ENCODE results near the gene R3HDM2. TPM values are rescaled to one million over a fixed set of nuclear protein-coding genes. Genes with fewer than 3 reads are reported as not detected.

R3HDM2 gene
- total RNA-seq, 2 donors from 2014 or later = 82.7 to 116 TPM

DNA sequence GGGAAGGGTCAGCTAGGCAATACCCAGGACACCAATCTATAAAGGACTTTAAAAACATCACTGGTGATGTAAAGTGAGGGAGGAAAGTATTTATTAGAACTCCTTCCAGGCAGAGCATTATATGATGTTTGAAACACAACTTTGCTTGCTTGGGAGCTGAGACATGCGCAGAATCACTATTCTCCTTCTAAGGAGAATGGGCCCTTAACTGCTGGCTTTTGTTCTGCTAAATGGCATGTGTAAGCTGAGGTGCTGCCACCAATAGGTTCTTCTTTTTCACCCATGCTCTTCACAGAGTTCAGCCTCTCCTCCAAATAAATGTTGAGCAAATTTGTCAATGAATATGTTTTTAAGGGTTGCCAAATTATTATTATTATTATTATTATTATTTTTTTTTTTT, 183.8 kb downstream of the R3HDM2 start:
- peaks cover 4% of the 10 kb centered on the region for H3K36me3 Mint-ChIP-seq (ENCODE audit: low read depth)
- no peaks in the 10 kb centered on the region for H3K4me1 ChIP-seq (ENCODE audit: control insufficient read depth, insufficient read depth, low read length)
- no peak overlapping the region for H3K9ac ChIP-seq (ENCODE audit: extremely low read depth, low read length, poor library complexity, severe bottlenecking)
- no peaks in the 10 kb centered on the region for H3K9me3 ChIP-seq (ENCODE audit: control insufficient read depth, low read length)
- no peak overlapping the region for H3K4me3 Mint-ChIP-seq
- peaks cover 28% of the 10 kb centered on the region for H3K27me3 Mint-ChIP-seq (ENCODE audit: insufficient read depth)
- TF ChIP-seq, protein P1, sequence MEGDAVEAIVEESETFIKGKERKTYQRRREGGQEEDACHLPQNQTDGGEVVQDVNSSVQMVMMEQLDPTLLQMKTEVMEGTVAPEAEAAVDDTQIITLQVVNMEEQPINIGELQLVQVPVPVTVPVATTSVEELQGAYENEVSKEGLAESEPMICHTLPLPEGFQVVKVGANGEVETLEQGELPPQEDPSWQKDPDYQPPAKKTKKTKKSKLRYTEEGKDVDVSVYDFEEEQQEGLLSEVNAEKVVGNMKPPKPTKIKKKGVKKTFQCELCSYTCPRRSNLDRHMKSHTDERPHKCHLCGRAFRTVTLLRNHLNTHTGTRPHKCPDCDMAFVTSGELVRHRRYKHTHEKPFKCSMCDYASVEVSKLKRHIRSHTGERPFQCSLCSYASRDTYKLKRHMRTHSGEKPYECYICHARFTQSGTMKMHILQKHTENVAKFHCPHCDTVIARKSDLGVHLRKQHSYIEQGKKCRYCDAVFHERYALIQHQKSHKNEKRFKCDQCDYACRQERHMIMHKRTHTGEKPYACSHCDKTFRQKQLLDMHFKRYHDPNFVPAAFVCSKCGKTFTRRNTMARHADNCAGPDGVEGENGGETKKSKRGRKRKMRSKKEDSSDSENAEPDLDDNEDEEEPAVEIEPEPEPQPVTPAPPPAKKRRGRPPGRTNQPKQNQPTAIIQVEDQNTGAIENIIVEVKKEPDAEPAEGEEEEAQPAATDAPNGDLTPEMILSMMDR (conservative IDR thresholded peaks at IDR 0.05) = no peak
- H3K27ac ChIP-seq (ENCODE audit: low read depth, low read length) = no peak overlapping the region
- H3K9me3 Mint-ChIP-seq = no peaks in the 10 kb centered on the region
- no peak overlapping the region for H3K4me3 ChIP-seq (ENCODE audit: low read length)
- peaks cover 11% of the 10 kb centered on the region for H3K4me1 Mint-ChIP-seq
- 67% methylated on average over 1 of the region's 1 CpG; no CpG with 5 or more reads in 1 of the 2 experiments for WGBS, 2 experiments (ENCODE audit: insufficient coverage in 1 of 2, insufficient read length in 1 of 2)
- no peak overlapping the region for H3K27ac Mint-ChIP-seq
- peak; percentile 71 for DNase-seq
- H3K36me3 ChIP-seq (ENCODE audit: control insufficient read depth, insufficient read depth, low read length) = no peaks in the 10 kb centered on the region
- peaks cover 21% of the 10 kb centered on the region for H3K27me3 ChIP-seq (ENCODE audit: control insufficient read depth, insufficient read depth, low read length, poor library complexity, severe bottlenecking)

DNA sequence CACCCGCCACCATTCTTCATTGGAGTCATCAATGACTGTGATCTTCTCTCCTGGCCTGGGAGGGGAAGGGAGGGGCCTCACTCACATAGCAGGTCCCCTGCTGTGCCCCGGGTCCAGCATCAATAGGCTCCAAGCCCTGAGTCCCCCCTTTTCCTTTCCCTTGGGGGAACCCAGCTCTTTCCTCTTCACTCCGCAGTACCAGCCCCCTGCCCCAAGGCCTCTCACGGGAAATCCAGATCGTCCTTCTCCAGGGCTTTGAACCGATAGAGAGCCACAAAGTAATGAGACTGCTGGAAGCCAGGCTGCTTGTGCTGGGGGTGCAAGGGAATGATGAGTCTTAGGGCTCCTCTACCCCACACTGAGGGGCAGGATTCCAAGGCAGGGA, 186.5 kb downstream of the R3HDM2 start:
- no peaks in the 10 kb centered on the region for H3K9me3 Mint-ChIP-seq
- no peaks in the 10 kb centered on the region for H3K9me3 ChIP-seq (ENCODE audit: control insufficient read depth, low read length)
- H3K4me3 ChIP-seq (ENCODE audit: low read length) = no peak overlapping the region
- no peak overlapping the region for H3K27ac Mint-ChIP-seq
- H3K4me1 Mint-ChIP-seq = peaks cover 23% of the 10 kb centered on the region
- H3K4me3 Mint-ChIP-seq = no peak overlapping the region
- no peaks in the 10 kb centered on the region for H3K36me3 ChIP-seq (ENCODE audit: control insufficient read depth, insufficient read depth, low read length)
- no peak overlapping the region for H3K27ac ChIP-seq (ENCODE audit: low read depth, low read length)
- H3K27me3 Mint-ChIP-seq (ENCODE audit: insufficient read depth) = peaks cover 55% of the 10 kb centered on the region
- TF ChIP-seq, protein P1 (conservative IDR thresholded peaks at IDR 0.05) = no peak
- H3K4me1 ChIP-seq (ENCODE audit: control insufficient read depth, insufficient read depth, low read length) = no peaks in the 10 kb centered on the region
- DNase-seq = peak; percentile 57
- no peak overlapping the region for H3K9ac ChIP-seq (ENCODE audit: extremely low read depth, low read length, poor library complexity, severe bottlenecking)
- peaks cover 48% of the 10 kb centered on the region for H3K27me3 ChIP-seq (ENCODE audit: control insufficient read depth, insufficient read depth, low read length, poor library complexity, severe bottlenecking)
- H3K36me3 Mint-ChIP-seq (ENCODE audit: low read depth) = peaks cover 4% of the 10 kb centered on the region
- WGBS, 2 experiments (ENCODE audit: insufficient coverage in 1 of 2, insufficient read length in 1 of 2) = 78% methylated on average over 6 of the region's 6 CpGs; no CpG with 5 or more reads in 1 of the 2 experiments

DNA sequence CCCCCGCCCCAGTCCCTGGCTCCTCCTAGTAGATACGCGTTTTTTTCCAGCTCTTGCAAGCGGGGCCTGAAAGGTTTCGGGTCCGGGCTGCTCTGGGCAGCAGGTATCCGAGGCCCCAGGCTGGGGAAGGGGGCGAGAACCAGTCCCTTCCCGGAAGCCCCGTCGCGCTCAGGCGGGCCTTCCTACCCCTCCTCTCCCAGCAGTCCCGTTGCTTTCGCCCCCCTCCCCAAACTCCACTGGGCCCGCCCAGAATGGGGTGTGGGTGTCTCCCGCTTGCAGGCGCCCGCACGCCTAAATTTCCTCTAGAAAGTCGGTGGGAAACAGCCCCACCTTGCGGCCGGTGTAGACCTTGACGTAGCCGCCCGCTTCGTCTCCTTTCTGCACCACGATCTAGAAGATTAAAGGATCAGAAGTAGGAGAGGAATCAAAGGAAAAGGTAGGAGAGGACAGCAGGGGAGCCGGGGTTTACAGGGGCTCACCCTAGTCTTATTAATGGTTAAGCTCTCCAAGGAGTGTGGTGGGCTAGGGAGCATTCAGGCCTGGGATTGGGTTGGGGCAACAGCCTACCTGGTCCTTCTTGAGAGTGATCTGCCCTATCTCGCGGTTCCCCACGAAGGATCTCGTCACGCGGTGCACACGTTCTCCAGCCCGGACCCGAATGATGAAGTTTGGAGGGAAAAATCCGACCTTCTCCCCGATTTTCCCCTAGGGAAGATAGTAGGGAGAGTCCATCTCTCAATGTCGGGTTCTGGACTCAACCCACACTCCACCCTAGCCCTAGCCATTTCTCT, 187.1 kb downstream of the R3HDM2 start:
- Histone ChIP-seq H3K4me1 (ENCODE audit: control insufficient read depth, insufficient read depth, low read length) (no peaks in the 10 kb centered on the region), H3K27ac (ENCODE audit: low read depth, low read length) (no peak overlapping the region), H3K27me3 (ENCODE audit: control insufficient read depth, insufficient read depth, low read length, poor library complexity, severe bottlenecking) (peaks cover 54% of the 10 kb centered on the region), H3K36me3 (ENCODE audit: control insufficient read depth, insufficient read depth, low read length) (no peaks in the 10 kb centered on the region), H3K9me3 (ENCODE audit: control insufficient read depth, low read length) (no peaks in the 10 kb centered on the region), H3K9ac (ENCODE audit: extremely low read depth, low read length, poor library complexity, severe bottlenecking) (no peak overlapping the region), H3K4me3 (ENCODE audit: low read length) (peak overlapping the region; percentile 65)
- DNase-seq = peak; percentile 99
- Mint-ChIP-seq H3K9me3 (no peaks in the 10 kb centered on the region), H3K27me3 (ENCODE audit: insufficient read depth) (peaks cover 61% of the 10 kb centered on the region), H3K27ac (no peak overlapping the region), H3K4me3 (peak overlapping the region; percentile 54), H3K4me1 (peaks cover 25% of the 10 kb centered on the region), H3K36me3 (ENCODE audit: low read depth) (peaks cover 4% of the 10 kb centered on the region)
- TF ChIP-seq, protein P1 (conservative IDR thresholded peaks at IDR 0.05) = peak; percentile 89
- WGBS, 2 experiments (ENCODE audit: insufficient coverage in 1 of 2, insufficient read length in 1 of 2) = 27 to 31% methylated on average over 17 to 34 of the region's 41 CpGs
